Ishikawa (cell line): ENCODE data around the gene PROZ.

ENCODE experiments used
- CEBPB ChIP-seq: IDR thresholded peaks from 2 replicates; pipeline ENCODE4 v1.6.1; 2012
- CREB1 ChIP-seq: IDR thresholded peaks from 2 replicates; pipeline ENCODE4 v1.6.1; 2012; ENCODE audit warnings: low read depth
- EGR1 ChIP-seq: IDR thresholded peaks from 2 replicates; pipeline ENCODE4 v1.6.1; 2012
- EP300 ChIP-seq: IDR thresholded peaks from 2 replicates; pipeline ENCODE4 v1.6.1; 2012; ENCODE audit warnings: borderline replicate concordance
- FOXM1 ChIP-seq: IDR thresholded peaks from 2 replicates; pipeline ENCODE4 v1.6.1; 2012; ENCODE audit warnings: low read depth, borderline replicate concordance
- NFIC ChIP-seq: IDR thresholded peaks from 2 replicates; pipeline ENCODE4 v1.6.1; 2012
- RAD21 ChIP-seq: IDR thresholded peaks from 2 replicates; pipeline ENCODE4 v1.6.1; 2012; ENCODE audit warnings: low read depth
- TAF1 ChIP-seq: IDR thresholded peaks from 2 replicates; pipeline ENCODE4 v1.6.1; 2012; ENCODE audit warnings: low read depth, mild to moderate bottlenecking
- TCF12 ChIP-seq: IDR thresholded peaks from 2 replicates; pipeline ENCODE4 v1.6.1; 2012; ENCODE audit warnings: low read depth
- TEAD4 ChIP-seq: IDR thresholded peaks from 2 replicates; pipeline ENCODE4 v1.6.1; 2012
- YY1 ChIP-seq: IDR thresholded peaks from 2 replicates; pipeline ENCODE4 v1.6.1; 2012; ENCODE audit warnings: low read depth
- ZBTB7A ChIP-seq: IDR thresholded peaks from 2 replicates; pipeline ENCODE4 v1.6.1; 2012; ENCODE audit warnings: low read depth
- TF ChIP-seq, protein P1 (sequence below): IDR thresholded peaks from 2 replicates; pipeline ENCODE4 v1.6.1; 2012
- TF ChIP-seq, protein P2 (sequence below): IDR thresholded peaks from 2 replicates; pipeline ENCODE4 v1.6.1; 2012
- TF ChIP-seq, protein P3 (sequence below): IDR thresholded peaks from 2 replicates; pipeline ENCODE4 v1.6.1; 2012; ENCODE audit warnings: low read depth, mild to moderate bottlenecking

The PROZ gene

DNA sequence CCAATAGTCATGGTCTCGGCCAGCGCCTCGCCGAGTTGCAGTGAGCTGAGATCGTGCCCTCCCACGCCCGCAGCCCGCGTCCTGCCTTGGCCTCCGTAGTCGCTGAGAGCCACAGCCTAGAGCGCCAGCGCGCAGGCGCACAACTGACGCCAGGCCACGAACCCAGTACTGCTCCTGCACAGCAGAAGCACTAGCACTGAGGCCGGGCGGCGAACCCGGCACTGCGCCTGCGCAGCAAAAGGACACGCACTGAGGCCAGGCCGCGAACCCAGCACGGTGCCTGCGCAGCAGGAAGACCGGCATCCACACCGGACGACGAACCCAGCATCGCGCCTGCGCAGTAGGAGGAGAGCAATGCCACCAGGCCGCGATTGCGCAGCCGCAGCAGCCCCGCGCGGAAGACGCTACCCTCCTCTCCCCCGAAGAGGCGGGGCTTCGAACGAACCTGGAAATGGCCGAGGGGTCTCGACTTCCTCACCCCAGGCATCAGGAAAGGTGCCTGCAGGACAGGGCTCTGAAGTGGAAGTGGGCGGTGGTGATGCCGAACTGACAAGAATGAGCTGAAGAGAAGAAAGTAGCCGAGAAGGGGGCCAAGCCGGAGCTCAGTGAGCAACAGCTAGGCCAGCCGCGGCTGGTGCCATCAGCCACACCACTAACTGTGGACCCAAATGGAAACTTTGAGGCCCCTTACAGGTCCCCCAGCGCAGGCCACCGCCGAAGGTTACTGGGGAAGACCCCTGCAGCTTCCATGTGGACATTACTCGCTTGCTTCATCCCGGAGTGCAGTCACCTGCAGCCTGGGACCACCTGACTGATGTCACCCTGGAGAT, 28.3 kb upstream of the PROZ start:
- no peak for TF ChIP-seq YY1
- no peak for TF ChIP-seq EGR1
- TF ChIP-seq ZBTB7A = no peak
- TF ChIP-seq NFIC = no peak
- TF ChIP-seq, protein P1, sequence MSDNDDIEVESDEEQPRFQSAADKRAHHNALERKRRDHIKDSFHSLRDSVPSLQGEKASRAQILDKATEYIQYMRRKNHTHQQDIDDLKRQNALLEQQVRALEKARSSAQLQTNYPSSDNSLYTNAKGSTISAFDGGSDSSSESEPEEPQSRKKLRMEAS = no peak
- TF ChIP-seq, protein P2, sequence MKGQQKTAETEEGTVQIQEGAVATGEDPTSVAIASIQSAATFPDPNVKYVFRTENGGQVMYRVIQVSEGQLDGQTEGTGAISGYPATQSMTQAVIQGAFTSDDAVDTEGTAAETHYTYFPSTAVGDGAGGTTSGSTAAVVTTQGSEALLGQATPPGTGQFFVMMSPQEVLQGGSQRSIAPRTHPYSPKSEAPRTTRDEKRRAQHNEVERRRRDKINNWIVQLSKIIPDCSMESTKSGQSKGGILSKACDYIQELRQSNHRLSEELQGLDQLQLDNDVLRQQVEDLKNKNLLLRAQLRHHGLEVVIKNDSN = no peak
- TF ChIP-seq RAD21 = no peak
- no peak for TF ChIP-seq CREB1
- no peak for TF ChIP-seq EP300

DNA sequence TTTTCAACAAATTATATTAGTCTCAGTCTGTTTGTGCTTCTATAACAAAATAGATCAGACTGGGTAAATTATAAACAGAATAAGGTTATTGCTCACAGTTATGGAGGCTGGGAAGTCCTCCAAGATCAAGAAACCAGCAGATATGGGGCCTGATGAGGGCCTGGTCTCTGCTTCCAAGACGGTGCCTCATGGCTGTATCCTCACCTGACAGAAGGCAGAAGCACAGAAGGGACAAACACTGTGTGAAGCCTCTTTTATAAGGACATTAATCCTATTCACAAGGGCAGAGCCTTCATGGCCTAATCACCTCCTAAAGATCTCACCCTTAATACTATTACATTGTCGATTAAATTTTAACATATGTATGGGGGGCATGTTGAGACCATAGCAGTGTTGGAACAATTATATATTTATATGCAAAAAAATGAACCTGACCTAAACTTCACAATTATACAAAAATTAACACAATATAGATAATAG, 23.1 kb upstream of the PROZ start:
- TF ChIP-seq CEBPB (no peak), NFIC (no peak), CREB1 (no peak), EGR1 (no peak), YY1 (no peak), TAF1 (no peak), TCF12 (no peak)
- TF ChIP-seq, protein P1 = no peak
- TF ChIP-seq, protein P3, sequence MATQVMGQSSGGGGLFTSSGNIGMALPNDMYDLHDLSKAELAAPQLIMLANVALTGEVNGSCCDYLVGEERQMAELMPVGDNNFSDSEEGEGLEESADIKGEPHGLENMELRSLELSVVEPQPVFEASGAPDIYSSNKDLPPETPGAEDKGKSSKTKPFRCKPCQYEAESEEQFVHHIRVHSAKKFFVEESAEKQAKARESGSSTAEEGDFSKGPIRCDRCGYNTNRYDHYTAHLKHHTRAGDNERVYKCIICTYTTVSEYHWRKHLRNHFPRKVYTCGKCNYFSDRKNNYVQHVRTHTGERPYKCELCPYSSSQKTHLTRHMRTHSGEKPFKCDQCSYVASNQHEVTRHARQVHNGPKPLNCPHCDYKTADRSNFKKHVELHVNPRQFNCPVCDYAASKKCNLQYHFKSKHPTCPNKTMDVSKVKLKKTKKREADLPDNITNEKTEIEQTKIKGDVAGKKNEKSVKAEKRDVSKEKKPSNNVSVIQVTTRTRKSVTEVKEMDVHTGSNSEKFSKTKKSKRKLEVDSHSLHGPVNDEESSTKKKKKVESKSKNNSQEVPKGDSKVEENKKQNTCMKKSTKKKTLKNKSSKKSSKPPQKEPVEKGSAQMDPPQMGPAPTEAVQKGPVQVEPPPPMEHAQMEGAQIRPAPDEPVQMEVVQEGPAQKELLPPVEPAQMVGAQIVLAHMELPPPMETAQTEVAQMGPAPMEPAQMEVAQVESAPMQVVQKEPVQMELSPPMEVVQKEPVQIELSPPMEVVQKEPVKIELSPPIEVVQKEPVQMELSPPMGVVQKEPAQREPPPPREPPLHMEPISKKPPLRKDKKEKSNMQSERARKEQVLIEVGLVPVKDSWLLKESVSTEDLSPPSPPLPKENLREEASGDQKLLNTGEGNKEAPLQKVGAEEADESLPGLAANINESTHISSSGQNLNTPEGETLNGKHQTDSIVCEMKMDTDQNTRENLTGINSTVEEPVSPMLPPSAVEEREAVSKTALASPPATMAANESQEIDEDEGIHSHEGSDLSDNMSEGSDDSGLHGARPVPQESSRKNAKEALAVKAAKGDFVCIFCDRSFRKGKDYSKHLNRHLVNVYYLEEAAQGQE = no peak
- TF ChIP-seq, protein P2 = no peak

DNA sequence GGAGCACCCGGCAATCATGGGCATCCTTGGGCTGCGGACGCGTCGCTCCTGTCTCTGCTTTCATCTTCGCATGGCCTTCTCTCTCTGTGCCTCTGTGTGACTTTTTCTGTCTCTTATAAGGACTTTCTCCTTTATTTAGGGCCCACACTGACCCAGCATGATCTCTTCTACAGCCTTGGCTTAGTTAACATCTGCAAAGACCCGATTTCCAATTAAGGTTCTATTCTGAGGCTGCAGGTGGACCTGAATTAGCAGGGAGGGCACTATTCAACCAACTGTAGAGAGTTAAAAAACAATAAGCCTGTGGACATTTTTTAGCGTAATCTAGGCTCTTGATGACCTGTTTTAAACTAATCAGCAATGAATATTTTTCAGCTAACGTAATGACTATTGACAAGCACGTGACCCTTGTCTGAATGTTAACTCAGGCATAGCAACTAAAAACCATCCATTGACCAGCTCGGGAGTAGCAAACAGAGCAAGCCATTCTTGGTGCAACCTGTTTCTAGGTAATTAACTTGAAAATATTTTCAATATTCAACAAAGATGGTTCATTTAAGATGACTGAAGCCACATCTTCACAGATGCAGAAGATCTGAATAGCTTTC, 20.7 kb upstream of the PROZ start:
- no peak for TF ChIP-seq CREB1
- TF ChIP-seq CEBPB = no peak
- TF ChIP-seq YY1 = no peak
- TF ChIP-seq, protein P2 = no peak

DNA sequence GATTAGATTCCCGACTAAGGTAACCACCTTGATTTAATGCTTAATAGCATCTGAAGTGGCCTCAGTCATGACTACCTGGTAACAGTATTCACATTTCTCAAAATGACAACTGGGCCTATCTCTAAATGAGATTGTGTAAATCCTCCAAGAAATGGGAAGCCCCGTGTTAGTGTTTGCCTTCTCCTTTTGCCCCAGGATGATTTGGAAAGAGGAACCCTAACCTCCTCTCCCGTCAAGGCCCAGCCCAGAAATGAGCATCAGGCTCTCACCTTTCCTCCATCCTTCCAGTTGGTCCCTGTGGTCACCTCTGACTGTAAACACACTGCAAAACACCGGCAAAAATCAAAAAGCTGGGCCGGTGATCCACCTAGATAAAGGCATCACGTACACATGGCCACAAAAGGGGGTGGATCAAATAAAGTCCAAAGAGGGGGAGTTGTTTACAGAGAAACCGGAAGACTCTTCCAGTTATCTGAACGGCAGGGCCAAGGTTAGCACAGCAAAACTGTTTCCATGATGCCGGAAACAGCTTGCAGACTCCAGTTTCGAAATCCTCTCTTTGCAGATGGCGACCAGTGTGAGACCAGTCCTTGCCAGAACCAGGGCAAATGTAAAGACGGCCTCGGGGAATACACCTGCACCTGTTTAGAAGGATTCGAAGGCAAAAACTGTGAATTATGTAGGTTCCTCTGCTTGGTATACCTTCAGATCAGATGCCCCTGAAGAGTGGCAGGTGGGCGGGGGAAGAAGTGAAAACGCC, 19.5 kb upstream of the PROZ start:
- TF ChIP-seq ZBTB7A = no peak
- no peak for TF ChIP-seq CREB1
- TF ChIP-seq, protein P2 = no peak
- no peak for TF ChIP-seq RAD21
- no peak for TF ChIP-seq YY1
- TF ChIP-seq TEAD4 = no peak
- TF ChIP-seq CEBPB = no peak
- TF ChIP-seq, protein P1 = no peak
- TF ChIP-seq NFIC = no peak
- TF ChIP-seq, protein P3 = no peak
- no peak for TF ChIP-seq EP300
- no peak for TF ChIP-seq TAF1
- no peak for TF ChIP-seq TCF12
- TF ChIP-seq FOXM1 = no peak
- TF ChIP-seq EGR1 = no peak
